ENCODE measurements around the gene KRT7.

The KRT7 gene

GRCh38 chr12:52211716-52212585, 21.1 kb upstream of the KRT7 start:
- no peak for DNase-seq (ENCODE audit: low read depth, low spot score)

- DNase-seq (ENCODE audit: low read depth, low spot score), result no peak
Measured at GRCh38 chr12:52212701-52213563, 20.1 kb upstream of the KRT7 start.

GRCh38 chr12:52213564-52214420, 19.3 kb upstream of the KRT7 start:
- peak; percentile 95 for DNase-seq (ENCODE audit: low read depth, low spot score)

- no peak for DNase-seq (ENCODE audit: low read depth, low spot score)
Measured at GRCh38 chr12:52214421-52214802, 18.6 kb upstream of the KRT7 start.

GRCh38 chr12:52215587-52216031, 17.4 kb upstream of the KRT7 start:
- peak; percentile 96 for DNase-seq (ENCODE audit: low read depth, low spot score)

GRCh38 chr12:52216100-52216499, 16.9 kb upstream of the KRT7 start:
- DNase-seq (ENCODE audit: low read depth, low spot score), result no peak

- no peak for DNase-seq (ENCODE audit: low read depth, low spot score)
Measured at GRCh38 chr12:52216807-52217206, 16.2 kb upstream of the KRT7 start.

- DNase-seq (ENCODE audit: low read depth, low spot score), result peak; percentile 89
Measured at GRCh38 chr12:52217223-52217622, 15.8 kb upstream of the KRT7 start.

GRCh38 chr12:52218001-52218400, 15.0 kb upstream of the KRT7 start:
- DNase-seq (ENCODE audit: low read depth, low spot score), result no peak

GRCh38 chr12:52220477-52220876, 12.6 kb upstream of the KRT7 start:
- no peak for DNase-seq (ENCODE audit: low read depth, low spot score)

GRCh38 chr12:52221070-52221781, 11.8 kb upstream of the KRT7 start:
- DNase-seq (ENCODE audit: low read depth, low spot score), result no peak

- peak; percentile 74 for DNase-seq (ENCODE audit: low read depth, low spot score)
Measured at GRCh38 chr12:52221912-52222457, 11.1 kb upstream of the KRT7 start.

GRCh38 chr12:52222692-52223091, 10.4 kb upstream of the KRT7 start:
- DNase-seq (ENCODE audit: low read depth, low spot score), result no peak

- no peak for DNase-seq (ENCODE audit: low read depth, low spot score)
Measured at GRCh38 chr12:52223406-52224039, 9.5 kb upstream of the KRT7 start.

GRCh38 chr12:52224151-52224550, 8.9 kb upstream of the KRT7 start:
- DNase-seq (ENCODE audit: low read depth, low spot score), result no peak

GRCh38 chr12:52225752-52226151, 7.3 kb upstream of the KRT7 start:
- DNase-seq (ENCODE audit: low read depth, low spot score), result no peak

- no peak for DNase-seq (ENCODE audit: low read depth, low spot score)
Measured at GRCh38 chr12:52226446-52226845, 6.6 kb upstream of the KRT7 start.

- no peak for DNase-seq (ENCODE audit: low read depth, low spot score)
Measured at GRCh38 chr12:52227606-52228166, 5.4 kb upstream of the KRT7 start.

- DNase-seq (ENCODE audit: low read depth, low spot score), result no peak
Measured at GRCh38 chr12:52228366-52228765, 4.7 kb upstream of the KRT7 start.

- no peak for DNase-seq (ENCODE audit: low read depth, low spot score)
Measured at GRCh38 chr12:52228931-52229330, 4.1 kb upstream of the KRT7 start.
